ENCODE measurements around the gene BAZ2A.
"Not testable (repeated sequence)": the region's sequence is repeated elsewhere in the genome, so short reads cannot be mapped to it uniquely, and the experiment has no call there.

- TF ChIP-seq TAF1 (IDR thresholded peaks at IDR 0.05; ENCODE audit: borderline replicate concordance, low read depth, low read length); POLR2AphosphoS5 (IDR thresholded peaks at IDR 0.05; ENCODE audit: low read depth, low read length): not testable (repeated sequence)
Observed at GRCh38 chr12:56648023-56648422, 17.9 kb upstream of the BAZ2A start.
